DMS114 treated with DMSO at 0.1 percent for 48 hours (cell line): Measurements from ENCODE around the gene CDPF1.
"Not testable (repeated sequence)": the region's sequence is repeated elsewhere in the genome, so short reads cannot be mapped to it uniquely, and the experiment has no call there.

Experiments
- DNase-seq: peaks from one replicate; lab custom pipeline; 2025; ENCODE audit not compliant: unreplicated experiment; lab: John Stamatoyannopoulos, UW

Gene CDPF1

DNA sequence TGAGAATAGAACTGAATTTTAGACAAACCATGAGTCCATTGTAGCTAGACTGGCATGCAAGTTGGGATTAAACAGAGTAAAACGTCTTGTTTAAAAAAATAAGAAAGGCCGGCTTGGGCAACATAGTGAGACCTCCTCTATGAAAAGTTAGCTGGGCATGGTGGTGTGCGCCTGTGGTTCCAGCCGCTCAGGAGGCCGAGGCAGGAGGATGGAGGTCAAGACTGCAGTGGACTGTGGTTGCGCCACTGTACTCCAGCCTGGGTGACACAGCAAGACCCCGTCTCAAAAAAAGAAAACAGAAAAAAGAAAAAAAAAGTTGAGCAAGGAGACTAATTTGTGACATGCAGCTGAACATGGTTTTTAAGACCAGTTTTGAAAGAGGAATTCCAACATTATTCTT, 23.5 kb downstream of the CDPF1 start:
- DNase-seq, result no peak

DNA sequence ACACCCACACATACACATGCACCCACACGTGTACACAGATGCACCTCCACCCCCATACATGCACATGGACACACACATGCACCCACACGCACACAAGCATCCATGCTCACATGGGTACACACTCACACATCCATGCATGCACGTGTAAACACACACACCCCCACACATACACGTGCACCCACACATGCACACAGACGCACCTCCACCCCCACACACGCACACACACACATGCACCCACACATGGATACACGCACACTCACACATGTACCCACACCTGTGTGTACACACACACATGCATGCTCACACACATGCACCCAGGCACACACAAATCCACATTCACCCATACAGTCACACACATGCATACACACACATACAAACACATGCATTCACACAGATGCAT, 24.5 kb downstream of the CDPF1 start:
- DNase-seq, result no peak

DNA sequence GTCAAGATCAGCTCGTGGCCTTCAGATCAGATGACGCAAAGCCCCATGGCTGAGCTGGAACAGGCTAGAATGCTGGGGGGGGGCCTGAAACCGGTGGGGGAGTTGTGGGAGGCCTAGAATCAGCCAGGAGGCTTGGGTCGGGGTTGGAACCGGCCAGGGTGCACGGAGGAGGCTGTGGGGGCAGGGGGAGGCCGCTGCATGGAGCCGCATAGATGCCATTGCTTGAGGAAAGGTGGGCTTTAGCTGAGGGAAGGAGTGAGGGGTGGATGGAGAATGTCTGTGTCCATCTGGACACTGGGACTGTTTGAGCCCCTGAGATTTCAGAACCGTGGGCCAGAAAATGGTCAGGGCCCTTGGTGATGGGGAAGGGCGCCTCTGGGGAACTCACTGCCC, 25.2 kb downstream of the CDPF1 start:
- DNase-seq, result no peak

DNA sequence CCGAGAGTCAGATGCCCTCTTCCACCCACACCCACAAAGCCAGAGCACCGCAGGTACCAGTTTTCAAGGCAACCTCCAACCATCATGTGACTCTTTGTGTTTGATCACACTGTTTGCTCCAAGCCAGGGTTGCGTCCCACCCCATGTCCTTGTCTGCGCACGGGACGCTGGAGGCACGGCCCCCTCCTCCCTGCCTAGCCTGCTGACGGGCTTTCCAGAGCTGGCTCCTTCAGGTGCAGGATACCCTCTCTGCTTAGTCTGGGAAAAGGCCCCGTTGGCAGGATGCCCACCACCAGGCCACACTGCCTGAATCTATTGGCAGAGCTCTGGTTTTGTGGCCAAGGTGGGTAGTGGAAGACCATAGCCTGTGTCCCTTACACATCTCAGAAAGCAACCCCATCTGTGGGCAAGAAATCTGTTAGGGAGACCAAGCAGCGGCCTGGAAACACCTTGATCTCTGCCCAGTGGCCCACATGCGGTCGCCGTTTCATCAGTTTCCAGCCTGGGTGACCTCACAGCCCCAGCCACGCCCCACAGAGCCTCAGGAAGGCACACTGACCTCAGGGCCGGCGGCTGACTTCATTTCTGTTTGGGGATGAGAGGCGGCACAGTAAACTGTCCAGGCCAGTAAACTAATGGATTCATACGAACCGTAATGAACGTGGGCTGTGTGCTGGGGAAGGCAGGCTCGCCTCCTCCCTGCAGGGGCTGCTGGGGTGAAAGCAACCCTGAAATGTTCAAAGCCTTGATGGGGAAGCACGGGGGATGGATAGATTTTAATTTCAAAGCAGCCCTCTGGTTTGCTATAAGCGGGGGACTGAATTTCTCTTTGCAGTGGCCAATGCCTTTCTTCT, 25.8 kb downstream of the CDPF1 start:
- DNase-seq, result no peak

DNA sequence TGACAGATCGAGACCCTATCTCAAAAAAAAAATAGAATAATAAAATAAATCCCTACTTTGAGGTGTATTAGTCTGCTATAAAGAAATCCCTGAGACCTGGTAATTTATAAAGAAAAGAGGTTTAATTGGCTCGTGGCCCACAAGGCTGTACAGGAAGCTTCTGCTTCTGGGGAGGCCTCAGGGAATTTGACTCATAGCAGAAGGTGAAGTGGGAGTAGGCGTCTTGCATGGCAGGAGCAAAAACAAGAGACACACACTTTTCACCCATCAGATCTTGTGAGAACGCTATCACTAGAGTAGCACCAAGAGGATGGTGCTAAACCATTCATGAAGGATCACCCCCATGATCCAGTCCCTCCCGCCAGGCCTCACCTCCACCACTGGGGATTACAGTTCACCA, 29.2 kb downstream of the CDPF1 start:
- no peak for DNase-seq

DNA sequence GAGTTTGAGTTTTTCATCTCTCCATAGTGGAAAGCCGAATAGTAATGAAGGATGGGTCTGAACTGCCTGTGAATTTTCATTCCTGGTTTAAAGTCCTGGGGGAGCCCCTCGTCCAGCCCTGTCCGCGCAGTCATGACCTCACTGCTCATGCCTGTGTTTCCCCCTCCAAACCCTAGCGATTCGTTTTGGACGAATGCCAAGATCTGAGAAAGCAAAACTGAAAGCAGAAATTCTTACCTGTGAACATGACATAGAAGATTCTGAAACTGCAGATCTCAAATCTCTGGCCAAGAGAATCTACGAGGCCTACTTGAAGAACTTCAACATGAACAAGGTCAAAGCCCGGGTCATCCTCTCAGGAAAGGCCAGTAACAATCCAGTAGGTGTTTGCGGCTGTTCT, 30.5 kb downstream of the CDPF1 start:
- DNase-seq, result no peak

DNA sequence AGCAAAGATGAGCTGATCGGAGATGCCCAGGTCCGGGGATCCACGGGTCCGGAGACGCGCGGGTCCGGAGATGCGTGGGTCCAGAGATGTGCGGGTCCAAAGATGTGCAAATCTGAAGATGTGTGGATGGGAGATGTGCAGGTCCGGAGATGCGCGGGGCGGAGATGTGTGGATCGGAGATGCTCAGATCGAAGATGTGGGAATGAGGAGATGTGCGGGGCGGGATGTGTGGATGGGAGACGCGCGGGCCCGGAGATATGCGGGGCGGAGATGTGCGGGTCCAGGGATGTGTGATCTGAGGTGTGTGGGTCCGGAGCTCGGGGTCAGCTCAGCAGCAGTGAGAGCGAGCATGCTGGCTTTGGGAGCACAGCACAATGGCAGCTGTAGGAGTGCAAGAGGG, 35.5 kb downstream of the CDPF1 start:
- no peak for DNase-seq

DNA sequence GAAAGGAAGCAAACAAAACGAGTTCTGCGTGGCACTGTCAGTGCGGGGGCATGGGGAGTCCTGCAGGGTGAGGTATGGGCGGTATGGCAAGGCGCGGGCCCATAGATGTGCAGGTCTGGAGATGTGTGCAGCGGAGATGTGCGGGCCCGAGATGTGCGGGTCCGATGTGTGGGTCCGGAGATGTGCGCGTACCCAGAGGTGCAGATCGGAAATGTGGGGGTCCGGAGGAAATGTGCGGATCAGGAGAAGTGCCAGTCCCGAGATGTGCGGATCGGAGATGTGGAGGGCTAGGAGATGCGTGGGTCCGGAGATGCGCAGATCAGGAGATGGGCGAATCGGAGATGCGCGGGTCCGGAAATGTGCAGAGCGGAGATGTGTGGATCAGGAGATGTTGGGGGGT, 35.9 kb downstream of the CDPF1 start:
- no peak for DNase-seq

DNA sequence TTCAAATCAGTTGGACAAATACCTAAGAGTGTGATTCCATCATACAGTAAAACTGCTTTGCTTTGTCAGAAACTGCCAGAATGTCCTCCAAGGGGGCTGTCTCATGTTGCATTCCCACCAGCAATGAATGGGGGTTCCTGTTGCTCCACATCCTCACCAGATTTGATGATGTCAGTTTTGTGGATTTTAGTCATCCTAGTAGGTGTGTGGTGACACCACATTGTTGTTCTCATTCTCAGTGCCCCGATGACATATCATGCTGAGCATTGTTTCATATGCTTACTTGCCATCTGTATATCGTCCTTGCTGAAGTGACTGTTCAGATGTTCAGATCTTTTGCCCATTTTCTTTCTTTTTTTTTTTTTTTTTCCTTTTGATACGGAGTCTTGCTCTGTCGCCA, 37.0 kb downstream of the CDPF1 start:
- no peak for DNase-seq

DNA sequence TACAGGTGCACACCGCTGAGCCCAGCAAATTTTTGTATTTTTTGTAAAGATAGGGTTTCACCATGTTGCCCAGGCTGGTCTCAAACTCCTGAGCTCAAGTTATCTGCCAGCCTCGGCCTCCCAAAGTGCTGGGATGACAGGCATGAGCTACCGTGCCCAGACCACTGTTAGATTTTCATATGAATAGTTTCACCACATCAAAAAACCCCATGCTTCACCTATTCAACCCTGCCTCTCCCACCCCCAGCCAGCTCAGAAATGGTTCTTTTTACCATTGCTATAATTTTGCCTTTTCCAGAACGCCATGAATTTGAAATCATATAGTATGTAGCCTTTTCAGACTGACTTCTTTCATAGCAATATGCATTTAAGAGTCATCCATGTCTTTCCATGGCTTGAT, 37.9 kb downstream of the CDPF1 start:
- no peak for DNase-seq

DNA sequence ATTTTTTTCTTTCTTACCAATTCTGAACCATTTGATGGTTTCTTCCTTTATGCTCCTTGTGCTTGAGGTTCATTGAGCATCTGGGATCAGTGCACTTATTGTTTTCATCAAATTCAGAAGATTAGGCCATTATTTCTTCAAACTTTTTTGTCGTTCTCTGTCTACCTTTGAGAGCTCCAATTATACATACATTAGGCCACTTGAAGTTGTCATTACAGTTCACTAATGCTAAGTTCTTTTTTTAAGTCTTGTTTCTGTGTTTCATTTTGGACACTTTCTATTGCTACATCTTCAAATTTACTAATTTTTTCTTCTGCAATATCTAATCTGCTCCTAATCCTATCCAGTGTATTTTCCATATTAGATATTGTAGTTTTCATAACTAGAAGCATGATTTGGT, 40.8 kb downstream of the CDPF1 start:
- DNase-seq, result no peak

DNA sequence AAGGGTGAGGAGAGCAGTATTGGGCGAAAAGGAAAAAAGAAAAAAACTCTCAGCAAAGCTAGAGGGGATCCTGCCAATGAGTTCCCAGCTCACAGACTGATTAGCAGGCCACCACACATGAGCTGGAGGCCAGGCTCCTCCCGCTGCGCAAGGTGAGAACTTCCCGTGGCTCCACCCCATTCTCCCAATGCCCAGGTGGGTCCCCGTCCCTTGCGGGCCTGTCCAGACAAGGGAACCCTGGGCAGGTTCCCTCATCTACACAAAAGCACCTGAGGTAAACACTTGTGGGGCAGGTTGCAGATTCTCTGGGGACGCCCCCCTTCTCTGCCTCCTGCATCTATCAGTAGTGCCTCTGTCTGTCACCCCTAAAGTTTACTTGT, 46.5 kb downstream of the CDPF1 start:
- DNase-seq, result no peak

DNA sequence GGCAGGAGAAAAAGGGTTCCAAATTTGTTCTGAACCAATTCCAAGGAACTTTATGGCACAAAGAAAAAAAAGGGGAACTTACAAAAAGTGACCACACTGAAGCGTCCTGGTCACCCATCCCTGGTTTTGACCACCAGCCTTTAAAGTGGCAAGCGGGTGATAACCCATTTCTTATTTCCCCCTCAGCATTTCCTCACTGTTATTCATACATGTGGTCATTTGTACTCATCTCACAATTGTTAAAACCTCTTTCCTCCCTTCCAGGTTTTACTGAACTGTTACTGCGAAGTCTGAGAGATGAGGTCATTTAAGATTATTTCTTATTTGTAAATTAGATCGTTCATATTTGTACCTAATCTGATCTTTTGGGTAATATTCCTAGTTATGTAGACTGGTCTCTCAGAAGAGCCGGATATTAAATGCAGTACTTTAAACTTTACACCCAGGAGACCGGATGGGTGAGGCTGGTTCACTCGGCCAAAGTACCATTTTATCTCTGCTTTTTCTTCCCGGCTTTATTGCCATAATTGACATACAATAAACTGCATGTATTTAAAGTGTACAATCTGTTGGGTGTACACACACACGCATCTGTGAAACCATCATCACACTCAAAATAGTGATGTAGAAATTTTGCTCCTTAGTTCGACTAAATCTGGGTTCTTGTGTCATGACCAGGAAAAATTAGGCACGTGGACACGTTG, 47.0 kb downstream of the CDPF1 start:
- DNase-seq, result no peak

DNA sequence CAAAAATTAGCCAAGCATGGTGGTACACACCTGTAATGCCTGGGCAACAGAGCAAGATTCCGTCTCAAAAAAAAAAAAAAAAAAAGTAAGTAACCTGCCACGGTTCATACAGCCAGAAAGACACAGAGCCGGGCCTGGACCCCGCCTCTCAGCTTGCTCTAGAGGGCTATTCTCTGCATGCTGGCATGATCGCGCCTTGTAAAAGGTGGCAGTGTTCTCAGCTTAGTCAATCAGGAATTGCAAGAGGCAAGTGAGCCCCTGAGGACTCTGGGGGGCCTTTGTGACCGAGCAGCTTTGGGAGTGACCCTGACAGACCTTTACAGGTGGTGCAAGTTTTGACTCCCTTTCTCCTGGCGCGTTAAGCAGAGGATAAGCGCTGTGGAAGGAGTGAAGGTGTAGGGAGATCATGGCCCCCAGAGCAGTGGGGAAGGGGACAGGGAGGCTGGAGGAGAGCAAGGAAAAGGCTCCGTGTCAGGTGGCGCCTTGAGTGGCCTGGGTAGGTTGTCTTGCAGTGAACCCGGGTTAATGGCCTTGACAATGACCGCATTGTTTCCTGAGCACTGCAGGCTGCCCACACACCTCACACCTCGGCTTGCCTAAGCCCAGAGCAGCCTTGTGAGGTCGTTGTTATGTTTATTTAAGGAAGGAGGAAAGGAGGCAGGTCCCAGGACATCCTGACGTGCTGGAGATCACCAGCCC, 48.9 kb downstream of the CDPF1 start:
- DNase-seq, result no peak

DNA sequence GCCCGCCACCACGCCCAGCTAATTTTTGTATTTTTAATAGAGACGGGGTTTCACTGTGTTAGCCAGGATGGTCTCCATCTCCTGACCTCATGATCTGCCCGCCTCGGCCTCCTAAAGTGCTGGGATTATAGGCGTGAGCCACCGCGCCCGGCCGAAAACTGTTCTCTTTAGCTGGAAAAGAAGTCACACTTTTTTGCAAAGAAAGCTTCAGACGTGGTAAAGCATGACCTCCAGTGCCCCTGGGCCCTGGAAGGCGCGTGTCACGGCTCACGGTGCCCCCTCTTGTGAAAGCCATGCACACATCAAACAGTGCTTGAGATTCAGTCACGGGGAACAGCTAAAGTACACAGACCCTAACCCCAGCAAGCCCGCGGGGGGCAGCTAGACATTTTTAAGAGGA, 51.3 kb downstream of the CDPF1 start:
- DNase-seq, result not testable (repeated sequence)

DNA sequence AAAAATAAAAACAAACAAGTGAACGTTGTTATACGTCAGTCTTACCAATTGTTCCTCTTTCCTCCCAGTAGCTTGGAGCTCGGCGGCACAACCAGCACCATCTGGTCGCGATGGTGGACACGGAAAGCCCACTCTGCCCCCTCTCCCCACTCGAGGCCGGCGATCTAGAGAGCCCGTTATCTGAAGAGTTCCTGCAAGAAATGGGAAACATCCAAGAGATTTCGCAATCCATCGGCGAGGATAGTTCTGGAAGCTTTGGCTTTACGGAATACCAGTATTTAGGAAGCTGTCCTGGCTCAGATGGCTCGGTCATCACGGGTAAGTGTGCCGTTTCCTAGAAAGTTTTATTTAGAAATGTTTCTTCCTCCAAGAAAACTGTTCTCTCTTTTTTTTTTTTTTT, 51.8 kb downstream of the CDPF1 start:
- DNase-seq, result no peak

DNA sequence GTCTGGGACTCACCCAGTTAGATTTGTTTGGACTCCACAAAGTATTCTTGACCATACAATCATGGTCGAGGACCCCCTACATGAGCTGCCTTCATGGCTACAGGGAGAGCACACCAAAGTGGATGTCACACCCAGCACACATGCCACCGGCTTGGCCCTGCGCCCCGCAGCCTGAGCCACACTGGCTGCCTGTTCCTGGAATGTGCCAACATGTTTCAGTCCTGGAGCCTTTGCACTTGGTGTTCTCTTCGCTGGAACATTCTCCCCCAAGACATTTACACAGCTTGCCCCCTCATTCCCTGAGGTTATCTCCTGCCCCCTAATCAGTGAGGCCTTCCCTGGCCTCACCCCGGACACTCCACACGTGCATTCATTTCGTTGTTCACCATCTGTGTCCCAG, 53.8 kb downstream of the CDPF1 start:
- DNase-seq, result no peak

DNA sequence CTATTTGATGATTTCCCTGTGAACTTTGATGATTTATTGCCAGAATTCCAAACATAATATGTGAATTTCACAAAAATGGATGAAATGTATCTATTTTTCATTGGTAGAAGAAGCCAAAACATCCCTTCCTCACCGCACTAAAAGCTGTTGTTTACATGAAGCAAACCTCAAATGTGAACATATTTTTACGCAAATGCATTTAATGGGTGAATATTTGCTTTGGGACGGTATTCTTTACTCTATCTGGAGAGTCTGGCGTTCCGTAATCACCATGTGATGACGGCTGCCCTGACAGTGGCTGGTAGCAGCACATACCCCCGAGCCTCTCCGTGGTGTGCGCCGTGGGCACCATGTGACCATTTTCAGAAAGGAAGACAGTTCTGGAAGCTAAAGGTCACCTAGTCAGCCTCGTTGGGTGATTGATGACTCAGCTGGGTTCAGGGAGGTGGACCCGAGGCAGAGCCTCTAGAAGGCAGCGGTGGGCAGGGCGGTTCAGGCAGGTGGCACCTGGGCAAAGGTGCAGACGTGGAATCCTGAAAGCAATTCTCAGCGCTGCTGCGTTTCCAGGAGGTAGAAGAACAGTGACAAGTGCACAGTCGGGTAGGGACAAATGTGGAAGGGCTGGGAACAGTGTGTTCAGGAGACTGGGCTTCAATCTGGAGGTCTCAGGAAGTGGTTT, 54.5 kb downstream of the CDPF1 start:
- no peak for DNase-seq
